HL-60 (cell line): ENCODE data around the gene APC2.

ENCODE experiments used
- CTCF ChIP-seq: IDR thresholded peaks from one replicate; pipeline ENCODE4 v1.5.1; 2011; ENCODE audit warnings: low read length, control low read depth, inconsistent platforms; ENCODE audit not compliant: insufficient read depth
- POLR2AphosphoS5 ChIP-seq: IDR thresholded peaks from 2 replicates; pipeline ENCODE4 v1.6.1; 2012; ENCODE audit warnings: low read depth
- REST ChIP-seq: IDR thresholded peaks from 2 replicates; pipeline ENCODE4 v1.6.1; 2012; ENCODE audit warnings: low read depth; ENCODE audit not compliant: insufficient replicate concordance

- TF ChIP-seq CTCF: no peak
- no peak for TF ChIP-seq POLR2AphosphoS5
- no peak for TF ChIP-seq REST
Measured at GRCh38 chr19:1401889-1402217, 48.1 kb upstream of the APC2 start.
